Measurements from ENCODE around the gene NOL11. TPM values are rescaled to one million over a fixed set of nuclear protein-coding genes. Genes with fewer than 3 reads are reported as not detected.

Gene NOL11
- total and polyA plus RNA-seq, 2 of the 4 experiments (the other 2 are of a cell fraction) = 26.2 to 58.3 TPM

DNA sequence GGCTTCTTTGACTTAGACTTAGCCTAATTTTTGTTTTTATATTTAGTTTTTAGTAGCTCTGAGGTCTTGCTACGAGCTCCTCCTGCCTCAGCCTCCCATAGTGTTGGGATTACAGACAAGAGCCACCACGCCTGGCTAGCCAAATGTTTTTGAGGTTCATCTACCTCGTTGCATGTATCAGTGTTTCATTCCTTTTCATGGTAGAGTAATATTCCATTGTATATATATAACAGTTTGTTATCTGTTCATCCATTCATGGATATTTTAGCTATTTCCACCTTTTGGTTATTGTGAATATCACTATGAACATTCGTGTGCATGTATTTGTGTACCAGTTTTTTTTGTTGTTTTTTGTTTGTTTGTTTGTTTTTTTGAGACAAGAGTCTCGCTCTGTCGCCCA, 12.2 kb downstream of the NOL11 start:
- no peak overlapping the region for H3K4me3 ChIP-seq (ENCODE audit: insufficient read depth, low read depth, low read length)
- no peak overlapping the region for H2BK15ac ChIP-seq (ENCODE audit: low read depth, low read length)
- dilution Hi-C loops (cut with HindIII; ENCODE audit: low sequenced_read_pairs, unreplicated experiment) (no loop called here), in situ Hi-C loops (cut with MboI; ENCODE audit: low sequenced_read_pairs) (no loop called here), intact Hi-C loops (cut with micrococcal nuclease) (no loop called here)
- H3K9me1 ChIP-seq (ENCODE audit: insufficient read depth, low read length) = no peaks in the 10 kb centered on the region
- TF ChIP-seq MAFK (IDR thresholded peaks at IDR 0.05; ENCODE audit: low read depth, low read length) (no peak), POLR2A (IDR thresholded peaks at IDR 0.05; ENCODE audit: low read depth, low read length) (no peak), CHD1 (IDR thresholded peaks at IDR 0.05; ENCODE audit: low read depth, low read length) (no peak)
- TF ChIP-seq, protein P1, sequence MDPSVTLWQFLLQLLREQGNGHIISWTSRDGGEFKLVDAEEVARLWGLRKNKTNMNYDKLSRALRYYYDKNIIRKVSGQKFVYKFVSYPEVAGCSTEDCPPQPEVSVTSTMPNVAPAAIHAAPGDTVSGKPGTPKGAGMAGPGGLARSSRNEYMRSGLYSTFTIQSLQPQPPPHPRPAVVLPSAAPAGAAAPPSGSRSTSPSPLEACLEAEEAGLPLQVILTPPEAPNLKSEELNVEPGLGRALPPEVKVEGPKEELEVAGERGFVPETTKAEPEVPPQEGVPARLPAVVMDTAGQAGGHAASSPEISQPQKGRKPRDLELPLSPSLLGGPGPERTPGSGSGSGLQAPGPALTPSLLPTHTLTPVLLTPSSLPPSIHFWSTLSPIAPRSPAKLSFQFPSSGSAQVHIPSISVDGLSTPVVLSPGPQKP (IDR thresholded peaks at IDR 0.05; ENCODE audit: borderline replicate concordance, low read depth, low read length) = no peak
- H4K8ac ChIP-seq (ENCODE audit: low read depth in 2 of 2, low read length in 2 of 2) = no peak overlapping the region
- H3K9ac ChIP-seq (ENCODE audit: low read depth, low read length) = no peak overlapping the region
- WGBS, 2 experiments (ENCODE audit: extremely low coverage in 2 of 2, insufficient read length in 1 of 2) = 92% methylated on average over 2 of the region's 6 CpGs; no CpG with 5 or more reads in 1 of the 2 experiments
- H4K91ac ChIP-seq (ENCODE audit: insufficient read depth, low read depth, low read length) = no peak overlapping the region
- no peak overlapping the region for H2BK5ac ChIP-seq (ENCODE audit: low read depth, low read length, poor library complexity, severe bottlenecking)
- no peak overlapping the region for H2AK5ac ChIP-seq (ENCODE audit: low read depth, low read length)
- no TSS peak for BruUV-seq (replicated peaks)
- no peaks in the 10 kb centered on the region for H3K27me3 ChIP-seq (ENCODE audit: control insufficient read depth, insufficient read depth, low read length)
- no peak overlapping the region for H3K23ac ChIP-seq (ENCODE audit: low read depth, low read length)
- no peak overlapping the region for H2BK120ac ChIP-seq (ENCODE audit: low read depth, low read length)
- H4K5ac ChIP-seq (ENCODE audit: low read depth, low read length) = no peak overlapping the region
- DNase-seq (no peak), ATAC-seq (ENCODE audit: low read depth) (no peak)
- H3K36me3 ChIP-seq (ENCODE audit: control insufficient read depth, insufficient read depth, low read length) = peaks cover 52% of the 10 kb centered on the region
- POLR2A ChIA-PET (ENCODE audit: unreplicated experiment) = no interaction called here
- no peak overlapping the region for H2AK9ac ChIP-seq (replicated peaks; ENCODE audit: low read depth, low read length, poor library complexity)
- H3K56ac ChIP-seq (ENCODE audit: extremely low read depth, insufficient read depth, low read length) = no peak overlapping the region
- H3K4ac ChIP-seq (ENCODE audit: low read depth, low read length) = no peak overlapping the region
- H3K27ac ChIP-seq (ENCODE audit: insufficient read depth, low read length) = no peak overlapping the region
- no peak overlapping the region for H2BK20ac ChIP-seq (ENCODE audit: low read depth, low read length)
- no peak overlapping the region for H2AFZ ChIP-seq (replicated peaks; ENCODE audit: low read length, poor library complexity)
- CTCF ChIA-PET = no interaction called here
- H3K79me1 ChIP-seq (ENCODE audit: low read depth in 1 of 2, low read length in 2 of 2) = peaks cover 17 to 35% of the 10 kb centered on the region in 2 experiments; a peak in 3 of 4 replicates
- H3K4me2 ChIP-seq (ENCODE audit: low read depth, low read length) = no peak overlapping the region
- H3K4me1 ChIP-seq (ENCODE audit: control insufficient read depth, insufficient read depth, low read length) = no peaks in the 10 kb centered on the region
- no peaks in the 10 kb centered on the region; the same call in 1 of the 2 replicates for H4K20me1 ChIP-seq (ENCODE audit: insufficient read depth, low read length)
- H3K14ac ChIP-seq (replicated peaks; ENCODE audit: low read depth, low read length) = no peak overlapping the region
- no peak overlapping the region for H3K18ac ChIP-seq (ENCODE audit: low read depth, low read length)
- peaks cover 2% of the 10 kb centered on the region for H3K9me3 ChIP-seq (ENCODE audit: control insufficient read depth, insufficient read depth, low read length)
